Kidney (tissue), 14 donors: ENCODE measurements around the gene C13orf46. TPM values are rescaled to one million over a fixed set of nuclear protein-coding genes. Genes with fewer than 3 reads are reported as not detected.

Source experiments
- DNase-seq, 5 donors: peaks; one replicate each; pipeline ENCODE4 v3.0.0-alpha.2; 2013 to 2020
- FAIRE-seq: peaks from 2 replicates; lab custom pipeline; 2012; peaks lifted over from hg19 to GRCh38; lab: Jason Lieb, UNC
- H3K27ac ChIP-seq, 2 donors: one replicate each; pipeline ENCODE4 v1.7.0; 2013; ENCODE audit warnings: low read depth in 2 of 2, low read length in 2 of 2, inconsistent platforms in 1 of 2
- H3K27me3 ChIP-seq: one replicate; pipeline ENCODE4 v1.7.1; 2013; ENCODE audit warnings: low read length, inconsistent platforms; ENCODE audit not compliant: control insufficient read depth, insufficient read depth
- H3K36me3 ChIP-seq, 3 donors: one replicate each; pipeline versions ENCODE4 v1.7.0 to v1.7.1; 2013; ENCODE audit warnings: low read length in 3 of 3, control low read depth in 1 of 3, inconsistent platforms in 1 of 3; ENCODE audit not compliant: insufficient read depth in 3 of 3, control insufficient read depth in 2 of 3
- H3K4me1 ChIP-seq, 3 donors: one replicate each; pipeline versions ENCODE4 v1.7.0 to v1.7.1; 2013; ENCODE audit warnings: low read length in 3 of 3, inconsistent platforms in 1 of 3, low read depth in 1 of 3; ENCODE audit not compliant: control insufficient read depth in 2 of 3, insufficient read depth in 2 of 3
- H3K4me3 ChIP-seq, 3 donors: one replicate each; pipeline versions ENCODE4 v1.7.0 to v1.8.1; 2013; ENCODE audit warnings: low read length in 3 of 3, control low read depth in 1 of 3, inconsistent platforms in 1 of 3
- H3K9ac ChIP-seq, 3 donors: one replicate each; pipeline versions ENCODE4 v1.7.0 to v1.7.1; 2013; ENCODE audit warnings: low read length in 3 of 3, control low read depth in 1 of 3, inconsistent platforms in 1 of 3
- H3K9me3 ChIP-seq, 3 donors: one replicate each; pipeline versions ENCODE4 v1.7.0 to v1.7.1; 2013; ENCODE audit warnings: low read length in 3 of 3, control low read depth in 1 of 3, inconsistent platforms in 1 of 3; ENCODE audit not compliant: control insufficient read depth in 2 of 3, insufficient read depth in 1 of 3
- intact Hi-C: fragments of 100-400 bp; cut with DNase I; formaldehyde crosslinking; loops from one replicate; pipeline ENCODE4 v1.11.1; 2022
- polyA plus RNA-seq: library from polyadenylated mRNA; stranded (reverse); fragments of 350-450 nt; fragmentation: Illumina TruSeq; extraction: RNeasy Lipid Tissue Mini Kit (QIAGEN cat#74804); gene quantifications from one replicate; pipeline ENCODE4 v1.2.3, GENCODE V29; 2014; ENCODE audit warnings: low read depth, low replicate concordance; ENCODE audit not compliant: insufficient read depth
- total RNA-seq: library from RNA; stranded (reverse); fragmentation: NEBNext Ultra II Directional; extraction: Animal tissue kit (Norgen Biotek cat#: 25700); gene quantifications from one replicate; pipeline ENCODE4 v1.2.1, GENCODE V29; 2021
- TF ChIP-seq, protein P1 (sequence below): IDR thresholded peaks from 3 replicates; pipeline ENCODE4 v1.5.1; 2012; ENCODE audit warnings: mild to moderate bottlenecking, moderate library complexity, borderline replicate concordance; ENCODE audit not compliant: insufficient read depth; ENCODE audit errors: extremely low read depth
- donor health status: control.
- donor health status: control.
- donor health status: control.
- donor health status: control.
- donor health status: control.
- donor health status: DM: yes; HTN: yes; CAD: no.
- donor health status: Normal renal cell carcinoma (clear cell type).

Gene C13orf46
- total and polyA plus RNA-seq, 2 donors from 2014 or later: 1.1 TPM; not detected in 1

DNA sequence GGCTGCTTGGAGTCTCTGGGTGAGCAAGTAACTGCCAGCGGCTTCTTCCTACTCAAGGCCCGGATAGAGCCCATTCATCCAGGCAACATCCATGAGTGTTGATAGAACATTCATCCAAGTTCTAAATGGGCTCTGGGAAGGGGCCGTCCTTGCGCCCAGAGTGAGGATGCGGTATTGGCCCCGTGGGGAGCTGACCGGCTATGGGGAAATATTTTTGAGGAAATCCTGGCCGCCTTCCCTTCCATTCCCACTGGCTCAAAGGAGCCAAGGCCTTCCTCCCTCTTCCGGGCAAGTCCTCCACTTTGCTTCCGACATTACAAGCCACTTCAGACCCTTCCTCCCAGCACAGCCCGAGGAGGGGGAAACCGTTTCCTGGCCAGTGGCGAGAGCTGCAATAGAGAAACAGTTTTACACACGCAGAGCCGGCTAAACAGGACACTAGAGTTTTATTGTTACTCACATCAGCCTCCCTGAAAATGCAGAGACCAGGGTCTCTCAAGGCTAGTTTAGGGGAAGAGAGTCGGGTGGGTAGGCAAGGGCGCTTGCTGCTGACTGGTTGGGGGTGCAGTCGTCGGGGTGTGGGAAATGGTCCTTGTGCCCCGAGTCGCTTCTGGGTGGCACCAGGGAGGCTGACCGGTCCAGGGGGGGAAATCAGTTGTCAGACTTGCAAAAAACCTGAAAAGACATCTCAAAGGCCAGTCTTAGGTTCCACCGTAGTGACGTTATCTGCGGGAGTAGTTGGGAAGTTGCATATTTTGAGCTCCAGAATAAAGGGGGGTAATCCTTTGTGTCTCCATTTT, 37.5 kb downstream of the C13orf46 start:
- no peak overlapping the region for H3K27ac ChIP-seq
- H3K4me3 ChIP-seq: no peak overlapping the region
- intact Hi-C loops: no loop called here
- no peaks in the 10 kb centered on the region for H3K9me3 ChIP-seq
- H3K4me1 ChIP-seq: no peaks in the 10 kb centered on the region
- H3K27me3 ChIP-seq: no peaks in the 10 kb centered on the region
- peak in 1 of 5 donors; percentile 54 for DNase-seq
- H3K9ac ChIP-seq: no peak overlapping the region
- TF ChIP-seq, protein P1, sequence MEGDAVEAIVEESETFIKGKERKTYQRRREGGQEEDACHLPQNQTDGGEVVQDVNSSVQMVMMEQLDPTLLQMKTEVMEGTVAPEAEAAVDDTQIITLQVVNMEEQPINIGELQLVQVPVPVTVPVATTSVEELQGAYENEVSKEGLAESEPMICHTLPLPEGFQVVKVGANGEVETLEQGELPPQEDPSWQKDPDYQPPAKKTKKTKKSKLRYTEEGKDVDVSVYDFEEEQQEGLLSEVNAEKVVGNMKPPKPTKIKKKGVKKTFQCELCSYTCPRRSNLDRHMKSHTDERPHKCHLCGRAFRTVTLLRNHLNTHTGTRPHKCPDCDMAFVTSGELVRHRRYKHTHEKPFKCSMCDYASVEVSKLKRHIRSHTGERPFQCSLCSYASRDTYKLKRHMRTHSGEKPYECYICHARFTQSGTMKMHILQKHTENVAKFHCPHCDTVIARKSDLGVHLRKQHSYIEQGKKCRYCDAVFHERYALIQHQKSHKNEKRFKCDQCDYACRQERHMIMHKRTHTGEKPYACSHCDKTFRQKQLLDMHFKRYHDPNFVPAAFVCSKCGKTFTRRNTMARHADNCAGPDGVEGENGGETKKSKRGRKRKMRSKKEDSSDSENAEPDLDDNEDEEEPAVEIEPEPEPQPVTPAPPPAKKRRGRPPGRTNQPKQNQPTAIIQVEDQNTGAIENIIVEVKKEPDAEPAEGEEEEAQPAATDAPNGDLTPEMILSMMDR: no peak
- no peaks in the 10 kb centered on the region for H3K36me3 ChIP-seq
- no peak for FAIRE-seq

DNA sequence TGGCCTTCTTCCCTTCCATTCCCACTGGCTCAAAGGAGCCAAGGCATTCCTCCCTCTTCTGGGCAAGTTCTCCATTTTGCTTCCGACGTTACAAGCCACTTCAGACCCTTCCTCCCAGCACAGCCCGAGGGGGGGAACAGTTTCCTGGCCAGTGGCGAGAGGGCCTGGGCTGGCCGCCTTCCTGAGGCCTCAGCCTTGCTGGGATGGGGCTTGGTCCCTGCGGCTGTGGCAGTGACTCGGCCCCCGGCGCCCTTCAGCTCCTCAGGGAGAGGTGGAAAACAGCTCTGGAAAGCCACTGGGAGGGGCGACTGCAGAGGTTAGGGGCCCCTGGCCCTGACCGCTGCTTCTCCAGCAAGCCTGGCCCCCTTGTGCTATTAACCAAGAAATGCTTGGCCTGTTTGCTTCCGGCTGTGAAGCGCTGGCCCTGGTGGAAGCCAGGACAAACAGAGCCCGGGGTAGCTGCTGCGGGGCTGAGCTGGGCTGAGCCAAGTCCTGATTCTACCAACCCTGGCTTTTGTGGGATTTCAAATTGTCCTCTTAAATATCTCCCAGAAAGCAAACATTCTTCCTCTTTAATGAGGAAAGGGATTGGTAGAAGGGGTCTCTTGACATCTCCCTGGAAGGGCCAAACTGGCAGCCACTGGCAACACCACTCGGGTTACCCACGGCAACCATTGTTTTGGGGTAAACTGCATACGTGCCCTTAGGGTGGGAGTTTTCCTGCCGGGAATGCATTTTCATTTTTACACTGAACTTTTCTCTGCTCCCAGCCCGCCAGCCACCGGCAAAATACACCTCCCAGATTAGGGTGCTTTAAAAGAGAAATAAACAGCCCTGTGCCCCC, 38.7 kb downstream of the C13orf46 start:
- intact Hi-C loops: no loop called here
- DNase-seq: peak; percentile 62 to 69 (median 67)
- no peak for FAIRE-seq
- no peaks in the 10 kb centered on the region for H3K36me3 ChIP-seq
- no peak overlapping the region for H3K4me3 ChIP-seq
- no peak overlapping the region for H3K27ac ChIP-seq
- no peaks in the 10 kb centered on the region for H3K27me3 ChIP-seq
- no peaks in the 10 kb centered on the region for H3K9me3 ChIP-seq
- TF ChIP-seq, protein P1: no peak
- H3K9ac ChIP-seq: no peak overlapping the region
- no peaks in the 10 kb centered on the region for H3K4me1 ChIP-seq

DNA sequence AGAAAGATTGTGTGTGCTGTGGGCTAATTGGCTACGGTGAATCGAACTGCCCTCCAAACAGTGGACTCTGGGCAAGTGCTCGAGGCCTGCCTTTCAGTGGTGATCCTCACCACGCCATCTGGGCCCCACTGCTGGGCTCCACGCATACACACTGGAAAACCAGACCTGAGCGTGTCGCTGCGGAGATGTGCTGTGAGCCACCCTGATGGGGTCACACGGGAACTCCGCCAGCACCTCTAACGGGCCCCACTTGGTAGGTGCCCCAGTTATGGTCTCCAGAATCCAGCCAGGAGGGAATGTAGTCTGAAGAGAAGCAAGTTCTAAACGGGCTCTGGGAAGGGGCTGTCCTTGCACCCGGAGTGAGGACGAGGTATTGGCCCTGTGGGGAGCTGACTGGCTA, 39.3 kb downstream of the C13orf46 start:
- FAIRE-seq (no peak), DNase-seq (peak in 2 of 5 donors; percentile 30 to 65)
- H3K27me3 ChIP-seq: no peaks in the 10 kb centered on the region
- intact Hi-C loops: no loop called here
- no peaks in the 10 kb centered on the region for H3K36me3 ChIP-seq
- TF ChIP-seq, protein P1: no peak
- no peaks in the 10 kb centered on the region for H3K9me3 ChIP-seq
- no peak overlapping the region for H3K9ac ChIP-seq
- no peak overlapping the region for H3K27ac ChIP-seq
- no peak overlapping the region for H3K4me3 ChIP-seq
- H3K4me1 ChIP-seq: no peaks in the 10 kb centered on the region
